Spleen (tissue), 7 donors: Measurements from ENCODE around the gene RIMKLA.
A peak's percentile ranks its signal among the peaks of the same experiment; 100 is the strongest.

Source experiments
- CTCF ChIP-seq, 11 experiments: fragments of 200-600 bp in 7 of 11; fragments of 450-650 bp in 4 of 11; sonication (generic) in 4 of 11; IDR thresholded peaks in 8 of 11; conservative IDR thresholded peaks in 3 of 11; 1 replicate in 7 of 11; 2 replicates in 4 of 11; pipeline versions ENCODE4 v1.4.0 to v1.8.0; 2016 to 2021; ENCODE audit warnings: antibody characterized with exemption in 11 of 11, inconsistent platforms in 4 of 11, mild to moderate bottlenecking in 1 of 11
- POLR2AphosphoS5 ChIP-seq, 3 donors: sonication (generic); formaldehyde crosslinking; IDR thresholded peaks; one replicate each; pipeline ENCODE4 v1.5.1; 2017; ENCODE audit warnings: antibody characterized with exemption in 3 of 3
- donor health status: DM: no; HTN: no; CAD: no; lungs with moderate emphysema.
- donor health status: DM: no; HTN: no; CAD: no.
- donor health status: DM: no; HTN: no; CAD: no.

- peak in 1 of 3 donors; percentile 84 for TF ChIP-seq POLR2AphosphoS5 (IDR thresholded peaks at IDR 0.05)
- no peak for TF ChIP-seq CTCF (IDR thresholded peaks at IDR 0.05 in 8 of 11, conservative IDR thresholded peaks at IDR 0.05 in 3 of 11)
Observed at GRCh38 chr1:42456754-42457089, 76.1 kb downstream of the RIMKLA start.
